Mammary epithelial cell (primary cell): ENCODE measurements around the gene KRTAP2-2.

Experiments used
- CTCF ChIP-seq, 2 donors: IDR thresholded peaks in 1 of 2; conservative IDR thresholded peaks in 1 of 2; 2 replicates each; pipeline ENCODE4 v1.5.1; 2011 to 2012; ENCODE audit warnings: inconsistent platforms in 2 of 2, low read length in 2 of 2, mild to moderate bottlenecking in 2 of 2, control low read depth in 1 of 2, low read depth in 1 of 2; ENCODE audit not compliant: insufficient read depth in 1 of 2; ENCODE audit errors: extremely low read depth in 1 of 2
- EZH2 ChIP-seq: IDR thresholded peaks from 2 replicates; pipeline ENCODE4 v1.6.1; 2012; ENCODE audit warnings: low read length, inconsistent platforms, borderline replicate concordance

DNA sequence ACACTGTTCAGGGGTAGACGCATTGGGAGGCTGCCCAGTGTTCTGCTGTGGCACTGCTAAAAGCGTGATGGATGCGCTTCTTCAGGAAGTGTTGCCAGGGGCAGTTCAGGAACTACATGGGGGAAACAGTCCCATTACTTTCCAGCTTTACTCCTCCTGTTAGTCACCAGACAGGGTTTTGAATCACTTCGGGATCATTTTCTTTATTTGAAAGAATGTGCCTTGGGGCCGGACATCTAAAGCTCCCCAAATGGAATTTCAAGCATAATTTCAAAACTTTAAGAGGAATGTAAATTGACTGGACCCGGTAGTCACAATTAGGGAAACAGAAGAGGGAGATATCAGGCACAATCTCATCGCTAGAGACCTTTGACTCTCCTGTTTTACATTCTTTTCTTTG lies 6.6 kb downstream of the KRTAP2-2 start:
- TF ChIP-seq CTCF (conservative IDR thresholded peaks at IDR 0.05 in 1 of 2, IDR thresholded peaks at IDR 0.05 in 1 of 2; ENCODE audit: extremely low read depth in 1 of 2, insufficient read depth in 1 of 2, low read depth in 1 of 2, low read length in 2 of 2) = no peak
- TF ChIP-seq EZH2 = no peak
